H1 (cell line): ENCODE results near the gene PDE4C. TPM values are rescaled to one million over a fixed set of nuclear protein-coding genes. Genes with fewer than 3 reads are reported as not detected.

ENCODE experiments used
- ATF3 ChIP-seq: IDR thresholded peaks from 2 replicates; pipeline ENCODE4 v1.6.1; 2011; ENCODE audit warnings: low read depth, mild to moderate bottlenecking, low read length; ENCODE audit not compliant: insufficient read depth
- HDAC6 ChIP-seq: IDR thresholded peaks from one replicate; pipeline ENCODE4 v1.7.1; 2012; ENCODE audit warnings: low read depth, mild to moderate bottlenecking, inconsistent platforms, low read length, moderate library complexity
- KDM5A ChIP-seq: fragments of 200-600 bp; IDR thresholded peaks from 2 replicates; pipeline ENCODE4 v1.7.1; 2012; ENCODE audit warnings: mild to moderate bottlenecking, low read length, inconsistent platforms, mixed read lengths
- YY1 ChIP-seq: IDR thresholded peaks from 2 replicates; pipeline ENCODE4 v1.6.1; 2011; ENCODE audit warnings: low read depth, mild to moderate bottlenecking, low read length
- polyA plus RNA-seq, 7 experiments: library from polyadenylated mRNA; depleted of rRNA in 3 of 7; stranded (reverse) in 5 of 7; unstranded in 2 of 7; fragments of >200 nt in 5 of 7; fragments of 200-250 nt in 2 of 7; gene quantifications; 1 replicate in 5 of 7; 2 replicates in 1 of 7; 4 replicates in 1 of 7; pipeline versions ENCODE4 v1.2.1 to v1.2.3, GENCODE V29; 2011 to 2013; ENCODE audit warnings: missing spikeins in 2 of 7, mixed read lengths in 2 of 7
- total RNA-seq: library from RNA; stranded (reverse); fragmentation: NEBNext Ultra II Directional; extraction: Animal tissue kit (Norgen Biotek cat#: 25700); gene quantifications from 2 replicates; pipeline ENCODE4 v1.2.1, GENCODE V29; 2021

The PDE4C gene
- total and polyA plus RNA-seq, 2 of the 8 experiments (the other 6 are each of a cell fraction or from before 2014, with no cell fraction given) = 2.7 to 3.1 TPM

- TF ChIP-seq ATF3 = no peak
- no peak for TF ChIP-seq HDAC6
- TF ChIP-seq KDM5A = no peak
- TF ChIP-seq YY1 = no peak
These were observed 19.1 kb upstream of the PDE4C start (continued) for GRCh38 chr19:18245297-18245696.
